HepG2 (cell line): ENCODE results near the gene ENSA.

Experiments used
- EP300 ChIP-seq, 3 experiments: sonication (generic) in 1 of 3; formaldehyde crosslinking in 1 of 3; IDR thresholded peaks; 2 replicates each; pipeline versions ENCODE4 v1.5.1 to v1.6.1; 2011 to 2020; ENCODE audit warnings: low read depth in 2 of 3, low read length in 2 of 3, borderline replicate concordance in 1 of 3, improper control_type of control experiment in 1 of 3, mild to moderate bottlenecking in 1 of 3, missing genetic modification reagents in 1 of 3, moderate library complexity in 1 of 3
- EZH2 ChIP-seq: conservative IDR thresholded peaks from 2 replicates; pipeline ENCODE4 v1.6.1; 2012; ENCODE audit warnings: mild to moderate bottlenecking, low read depth, low read length, moderate library complexity
- MAZ ChIP-seq, 2 experiments: sonication (generic) in 1 of 2; formaldehyde crosslinking in 1 of 2; IDR thresholded peaks; 2 replicates each; pipeline versions ENCODE4 v1.5.0 to v1.6.1; 2012 to 2020; ENCODE audit warnings: low read depth in 2 of 2, mild to moderate bottlenecking in 2 of 2, borderline replicate concordance in 1 of 2, improper control_type of control experiment in 1 of 2, low read length in 1 of 2, missing genetic modification reagents in 1 of 2, moderate library complexity in 1 of 2
- MEF2D ChIP-seq: sonication (generic); formaldehyde crosslinking; IDR thresholded peaks from 2 replicates; pipeline ENCODE4 v1.5.1; 2020; ENCODE audit warnings: mild to moderate bottlenecking, missing genetic modification reagents
- RAD21 ChIP-seq: fragments of 450-650 bp; formaldehyde crosslinking; IDR thresholded peaks from 2 replicates; pipeline ENCODE4 v1.5.0; 2020; ENCODE audit warnings: mild to moderate bottlenecking
- TEAD3 ChIP-seq: optimal IDR thresholded peaks from 2 replicates; pipeline ENCODE3; 2016; ENCODE audit warnings: borderline replicate concordance
- ZNF24 ChIP-seq: fragments of 450-650 bp; IDR thresholded peaks from 2 replicates; pipeline ENCODE4 v1.6.1; 2017; ENCODE audit warnings: antibody characterized with exemption, mild to moderate bottlenecking
- TF ChIP-seq, protein P1 (sequence below): sonication (generic); formaldehyde crosslinking; IDR thresholded peaks from 2 replicates; pipeline ENCODE4 v1.5.0; 2020; ENCODE audit warnings: missing genetic modification reagents
- TF ChIP-seq, protein P2 (sequence below): conservative IDR thresholded peaks from 2 replicates; pipeline ENCODE4 v1.6.1; 2018; ENCODE audit warnings: missing genetic modification reagents
- TF ChIP-seq, protein P3 (sequence below): sonication (generic); formaldehyde crosslinking; IDR thresholded peaks from 2 replicates; pipeline ENCODE4 v1.5.0; 2020; ENCODE audit warnings: mild to moderate bottlenecking, missing genetic modification reagents
- TF ChIP-seq, protein P4 (sequence below): sonication (generic); formaldehyde crosslinking; IDR thresholded peaks from 2 replicates; pipeline ENCODE4 v1.4.0; 2020; ENCODE audit warnings: missing genetic modification reagents
- TF ChIP-seq, protein P5 (sequence below): sonication (generic); formaldehyde crosslinking; IDR thresholded peaks from 2 replicates; pipeline ENCODE4 v1.5.0; 2020; ENCODE audit warnings: mild to moderate bottlenecking, missing genetic modification reagents, moderate library complexity
- TF ChIP-seq, protein P6 (sequence below): sonication (generic); formaldehyde crosslinking; IDR thresholded peaks from 2 replicates; pipeline ENCODE4 v1.5.0; 2020; ENCODE audit warnings: missing genetic modification reagents, mild to moderate bottlenecking, borderline replicate concordance

DNA sequence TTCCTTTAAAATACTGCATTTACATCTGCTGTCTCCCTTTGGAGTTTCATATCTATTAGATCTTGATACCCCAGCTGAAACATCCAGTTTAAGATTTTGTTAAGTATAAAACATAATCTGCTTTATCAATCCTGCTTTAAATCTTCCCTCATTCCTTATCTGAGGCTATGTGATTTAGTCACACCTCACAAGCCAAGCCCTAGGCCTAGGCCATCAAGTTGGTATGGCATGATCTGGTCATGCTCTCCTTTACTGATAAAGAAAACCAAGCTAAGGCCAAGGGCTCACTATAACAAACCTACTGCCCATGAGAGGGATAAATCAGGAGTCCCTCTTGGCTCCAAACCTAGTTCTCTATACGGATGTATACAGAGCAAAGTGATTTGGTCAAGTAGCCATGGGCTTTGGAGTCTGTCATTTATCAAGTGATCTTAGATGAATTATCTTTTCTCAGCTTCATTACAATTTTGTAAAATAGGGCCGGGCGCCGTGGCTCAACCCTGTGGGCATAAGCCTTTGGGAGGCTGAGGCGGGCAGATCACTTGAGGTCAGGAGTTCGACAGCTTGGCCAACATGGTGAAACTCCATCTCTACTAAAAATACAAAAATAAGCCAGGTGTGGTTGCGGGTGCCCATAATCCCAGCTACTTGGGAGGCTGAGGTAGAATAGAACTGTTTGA is 22.8 kb downstream of the ENSA start:
- TF ChIP-seq EZH2 (no peak), MEF2D (no peak), ZNF24 (no peak), MAZ (IDR thresholded peaks at IDR 0.05; ENCODE audit: borderline replicate concordance, low read depth, low read length) (no peak), MAZ (CRISPR knock-in tag; IDR thresholded peaks at IDR 0.05; ENCODE audit: low read depth) (no peak), EP300 (IDR thresholded peaks at IDR 0.05; ENCODE audit: low read depth in 2 of 2, low read length in 2 of 2) (no peak), EP300 (CRISPR knock-in tag; IDR thresholded peaks at IDR 0.05; ENCODE audit: borderline replicate concordance) (no peak), RAD21 (CRISPR knock-in tag) (no peak), TEAD3 (CRISPR knock-in tag) (no peak)
- TF ChIP-seq, protein P1, sequence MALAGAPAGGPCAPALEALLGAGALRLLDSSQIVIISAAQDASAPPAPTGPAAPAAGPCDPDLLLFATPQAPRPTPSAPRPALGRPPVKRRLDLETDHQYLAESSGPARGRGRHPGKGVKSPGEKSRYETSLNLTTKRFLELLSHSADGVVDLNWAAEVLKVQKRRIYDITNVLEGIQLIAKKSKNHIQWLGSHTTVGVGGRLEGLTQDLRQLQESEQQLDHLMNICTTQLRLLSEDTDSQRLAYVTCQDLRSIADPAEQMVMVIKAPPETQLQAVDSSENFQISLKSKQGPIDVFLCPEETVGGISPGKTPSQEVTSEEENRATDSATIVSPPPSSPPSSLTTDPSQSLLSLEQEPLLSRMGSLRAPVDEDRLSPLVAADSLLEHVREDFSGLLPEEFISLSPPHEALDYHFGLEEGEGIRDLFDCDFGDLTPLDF (CRISPR knock-in tag) = no peak
- TF ChIP-seq, protein P2, sequence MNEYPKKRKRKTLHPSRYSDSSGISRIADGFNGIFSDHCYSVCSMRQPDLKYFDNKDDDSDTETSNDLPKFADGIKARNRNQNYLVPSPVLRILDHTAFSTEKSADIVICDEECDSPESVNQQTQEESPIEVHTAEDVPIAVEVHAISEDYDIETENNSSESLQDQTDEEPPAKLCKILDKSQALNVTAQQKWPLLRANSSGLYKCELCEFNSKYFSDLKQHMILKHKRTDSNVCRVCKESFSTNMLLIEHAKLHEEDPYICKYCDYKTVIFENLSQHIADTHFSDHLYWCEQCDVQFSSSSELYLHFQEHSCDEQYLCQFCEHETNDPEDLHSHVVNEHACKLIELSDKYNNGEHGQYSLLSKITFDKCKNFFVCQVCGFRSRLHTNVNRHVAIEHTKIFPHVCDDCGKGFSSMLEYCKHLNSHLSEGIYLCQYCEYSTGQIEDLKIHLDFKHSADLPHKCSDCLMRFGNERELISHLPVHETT (CRISPR knock-in tag) = no peak
- TF ChIP-seq, protein P3, sequence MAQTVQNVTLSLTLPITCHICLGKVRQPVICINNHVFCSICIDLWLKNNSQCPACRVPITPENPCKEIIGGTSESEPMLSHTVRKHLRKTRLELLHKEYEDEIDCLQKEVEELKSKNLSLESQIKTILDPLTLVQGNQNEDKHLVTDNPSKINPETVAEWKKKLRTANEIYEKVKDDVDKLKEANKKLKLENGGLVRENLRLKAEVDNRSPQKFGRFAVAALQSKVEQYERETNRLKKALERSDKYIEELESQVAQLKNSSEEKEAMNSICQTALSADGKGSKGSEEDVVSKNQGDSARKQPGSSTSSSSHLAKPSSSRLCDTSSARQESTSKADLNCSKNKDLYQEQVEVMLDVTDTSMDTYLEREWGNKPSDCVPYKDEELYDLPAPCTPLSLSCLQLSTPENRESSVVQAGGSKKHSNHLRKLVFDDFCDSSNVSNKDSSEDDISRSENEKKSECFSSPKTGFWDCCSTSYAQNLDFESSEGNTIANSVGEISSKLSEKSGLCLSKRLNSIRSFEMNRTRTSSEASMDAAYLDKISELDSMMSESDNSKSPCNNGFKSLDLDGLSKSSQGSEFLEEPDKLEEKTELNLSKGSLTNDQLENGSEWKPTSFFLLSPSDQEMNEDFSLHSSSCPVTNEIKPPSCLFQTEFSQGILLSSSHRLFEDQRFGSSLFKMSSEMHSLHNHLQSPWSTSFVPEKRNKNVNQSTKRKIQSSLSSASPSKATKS (CRISPR knock-in tag) = no peak
- TF ChIP-seq, protein P4, sequence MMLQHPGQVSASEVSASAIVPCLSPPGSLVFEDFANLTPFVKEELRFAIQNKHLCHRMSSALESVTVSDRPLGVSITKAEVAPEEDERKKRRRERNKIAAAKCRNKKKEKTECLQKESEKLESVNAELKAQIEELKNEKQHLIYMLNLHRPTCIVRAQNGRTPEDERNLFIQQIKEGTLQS = no peak
- TF ChIP-seq, protein P5, sequence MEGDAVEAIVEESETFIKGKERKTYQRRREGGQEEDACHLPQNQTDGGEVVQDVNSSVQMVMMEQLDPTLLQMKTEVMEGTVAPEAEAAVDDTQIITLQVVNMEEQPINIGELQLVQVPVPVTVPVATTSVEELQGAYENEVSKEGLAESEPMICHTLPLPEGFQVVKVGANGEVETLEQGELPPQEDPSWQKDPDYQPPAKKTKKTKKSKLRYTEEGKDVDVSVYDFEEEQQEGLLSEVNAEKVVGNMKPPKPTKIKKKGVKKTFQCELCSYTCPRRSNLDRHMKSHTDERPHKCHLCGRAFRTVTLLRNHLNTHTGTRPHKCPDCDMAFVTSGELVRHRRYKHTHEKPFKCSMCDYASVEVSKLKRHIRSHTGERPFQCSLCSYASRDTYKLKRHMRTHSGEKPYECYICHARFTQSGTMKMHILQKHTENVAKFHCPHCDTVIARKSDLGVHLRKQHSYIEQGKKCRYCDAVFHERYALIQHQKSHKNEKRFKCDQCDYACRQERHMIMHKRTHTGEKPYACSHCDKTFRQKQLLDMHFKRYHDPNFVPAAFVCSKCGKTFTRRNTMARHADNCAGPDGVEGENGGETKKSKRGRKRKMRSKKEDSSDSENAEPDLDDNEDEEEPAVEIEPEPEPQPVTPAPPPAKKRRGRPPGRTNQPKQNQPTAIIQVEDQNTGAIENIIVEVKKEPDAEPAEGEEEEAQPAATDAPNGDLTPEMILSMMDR (CRISPR knock-in tag) = no peak
- TF ChIP-seq, protein P6, sequence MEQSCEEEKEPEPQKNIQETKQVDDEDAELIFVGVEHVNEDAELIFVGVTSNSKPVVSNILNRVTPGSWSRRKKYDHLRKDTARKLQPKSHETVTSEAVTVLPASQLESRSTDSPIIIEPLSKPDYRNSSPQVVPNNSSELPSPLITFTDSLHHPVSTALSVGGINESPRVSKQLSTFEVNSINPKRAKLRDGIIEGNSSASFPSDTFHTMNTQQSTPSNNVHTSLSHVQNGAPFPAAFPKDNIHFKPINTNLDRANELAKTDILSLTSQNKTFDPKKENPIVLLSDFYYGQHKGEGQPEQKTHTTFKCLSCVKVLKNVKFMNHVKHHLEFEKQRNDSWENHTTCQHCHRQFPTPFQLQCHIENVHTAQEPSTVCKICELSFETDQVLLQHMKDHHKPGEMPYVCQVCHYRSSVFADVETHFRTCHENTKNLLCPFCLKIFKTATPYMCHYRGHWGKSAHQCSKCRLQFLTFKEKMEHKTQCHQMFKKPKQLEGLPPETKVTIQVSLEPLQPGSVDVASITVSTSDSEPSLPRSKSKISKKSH (CRISPR knock-in tag) = no peak
